ENCODE results near the gene KRT28. TPM values are rescaled to one million over a fixed set of nuclear protein-coding genes. Genes with fewer than 3 reads are reported as not detected.

KRT28 gene
- total RNA-seq, 4 donors from 2014 or later = 0.88 TPM; not detected in 3

DNA sequence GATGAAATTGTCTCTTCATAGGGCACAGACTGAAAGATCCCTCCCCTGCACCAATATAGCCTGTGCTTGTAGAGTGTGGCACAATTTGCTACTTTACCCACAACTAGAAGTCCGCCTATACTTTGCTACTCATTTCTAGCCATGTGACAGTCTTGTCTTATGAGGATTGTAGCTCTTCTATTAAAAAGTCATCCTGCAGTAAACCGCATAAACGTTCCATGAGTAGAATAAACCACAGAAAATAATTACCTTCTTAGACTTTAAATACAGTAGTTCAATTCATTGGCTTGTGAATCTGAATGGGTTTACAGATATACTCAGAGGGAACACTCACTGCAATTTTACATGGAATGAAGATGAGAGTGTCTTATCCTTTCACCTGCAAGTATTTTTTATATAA lies 21.8 kb downstream of the KRT28 start:
- Histone ChIP-seq H3K27me3 (peaks cover 0 to 4% of the 10 kb centered on the region in 2 donors), H3K27ac (no peak overlapping the region), H3K4me1 (no peaks in the 10 kb centered on the region), H3K9me3 (no peaks in the 10 kb centered on the region), H3K36me3 (no peaks in the 10 kb centered on the region), H3K4me3 (no peak overlapping the region)
- DNase-seq = no peak
- TF ChIP-seq, protein P1, sequence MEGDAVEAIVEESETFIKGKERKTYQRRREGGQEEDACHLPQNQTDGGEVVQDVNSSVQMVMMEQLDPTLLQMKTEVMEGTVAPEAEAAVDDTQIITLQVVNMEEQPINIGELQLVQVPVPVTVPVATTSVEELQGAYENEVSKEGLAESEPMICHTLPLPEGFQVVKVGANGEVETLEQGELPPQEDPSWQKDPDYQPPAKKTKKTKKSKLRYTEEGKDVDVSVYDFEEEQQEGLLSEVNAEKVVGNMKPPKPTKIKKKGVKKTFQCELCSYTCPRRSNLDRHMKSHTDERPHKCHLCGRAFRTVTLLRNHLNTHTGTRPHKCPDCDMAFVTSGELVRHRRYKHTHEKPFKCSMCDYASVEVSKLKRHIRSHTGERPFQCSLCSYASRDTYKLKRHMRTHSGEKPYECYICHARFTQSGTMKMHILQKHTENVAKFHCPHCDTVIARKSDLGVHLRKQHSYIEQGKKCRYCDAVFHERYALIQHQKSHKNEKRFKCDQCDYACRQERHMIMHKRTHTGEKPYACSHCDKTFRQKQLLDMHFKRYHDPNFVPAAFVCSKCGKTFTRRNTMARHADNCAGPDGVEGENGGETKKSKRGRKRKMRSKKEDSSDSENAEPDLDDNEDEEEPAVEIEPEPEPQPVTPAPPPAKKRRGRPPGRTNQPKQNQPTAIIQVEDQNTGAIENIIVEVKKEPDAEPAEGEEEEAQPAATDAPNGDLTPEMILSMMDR (IDR thresholded peaks at IDR 0.05) = no peak
- no peak for TF ChIP-seq POLR2A (IDR thresholded peaks at IDR 0.05)

DNA sequence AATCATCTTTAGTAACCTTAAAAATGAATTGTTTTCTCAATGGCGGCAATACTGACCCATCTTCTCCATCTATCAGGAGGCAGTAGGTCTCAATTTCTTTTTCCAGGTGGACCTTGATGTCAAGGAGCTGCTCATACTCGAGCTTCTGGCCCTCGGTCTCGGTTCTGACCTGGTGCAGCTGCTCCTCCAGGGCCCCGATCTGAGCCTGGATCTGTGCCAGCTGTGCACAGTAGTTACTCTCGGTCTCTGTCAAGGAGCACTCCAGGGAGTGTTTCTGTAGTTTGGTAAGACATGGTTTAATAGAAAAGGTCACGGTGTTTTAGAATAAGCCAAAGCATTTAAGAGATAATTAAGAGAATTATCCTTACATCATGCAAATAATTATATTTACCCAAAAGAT lies 22.3 kb downstream of the KRT28 start:
- TF ChIP-seq, protein P1 (IDR thresholded peaks at IDR 0.05) = no peak
- TF ChIP-seq POLR2A (IDR thresholded peaks at IDR 0.05) = no peak
- Histone ChIP-seq H3K27me3 (peaks cover 0 to 4% of the 10 kb centered on the region in 2 donors), H3K4me3 (no peak overlapping the region), H3K4me1 (no peaks in the 10 kb centered on the region), H3K9me3 (no peaks in the 10 kb centered on the region), H3K27ac (no peak overlapping the region), H3K36me3 (no peaks in the 10 kb centered on the region)
- DNase-seq = no peak

DNA sequence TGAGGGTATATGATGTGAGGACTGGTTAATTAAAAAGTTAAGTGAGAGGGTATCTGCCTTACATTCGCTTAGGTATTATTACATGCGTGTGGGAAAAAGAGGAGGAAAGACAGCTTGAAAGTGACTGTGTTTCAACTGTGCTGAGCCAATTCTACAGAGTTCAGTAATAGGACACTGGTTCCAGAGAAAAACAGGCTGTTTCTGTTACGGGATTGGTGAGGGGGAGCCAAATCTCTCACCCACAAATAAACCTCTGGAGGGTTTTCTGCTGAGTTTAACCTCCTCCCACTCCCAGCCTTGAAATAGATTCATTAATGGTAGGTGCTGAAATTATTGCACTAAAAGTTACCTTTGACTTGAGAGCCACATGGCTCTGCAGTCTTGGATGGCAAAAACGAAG lies 23.8 kb downstream of the KRT28 start:
- Histone ChIP-seq H3K9me3 (no peaks in the 10 kb centered on the region), H3K27me3 (peaks cover 0 to 4% of the 10 kb centered on the region in 2 donors), H3K4me3 (no peak overlapping the region), H3K4me1 (no peaks in the 10 kb centered on the region), H3K36me3 (no peaks in the 10 kb centered on the region), H3K27ac (no peak overlapping the region)
- DNase-seq = no peak
- TF ChIP-seq, protein P1 (IDR thresholded peaks at IDR 0.05) = no peak
- no peak for TF ChIP-seq POLR2A (IDR thresholded peaks at IDR 0.05)

DNA sequence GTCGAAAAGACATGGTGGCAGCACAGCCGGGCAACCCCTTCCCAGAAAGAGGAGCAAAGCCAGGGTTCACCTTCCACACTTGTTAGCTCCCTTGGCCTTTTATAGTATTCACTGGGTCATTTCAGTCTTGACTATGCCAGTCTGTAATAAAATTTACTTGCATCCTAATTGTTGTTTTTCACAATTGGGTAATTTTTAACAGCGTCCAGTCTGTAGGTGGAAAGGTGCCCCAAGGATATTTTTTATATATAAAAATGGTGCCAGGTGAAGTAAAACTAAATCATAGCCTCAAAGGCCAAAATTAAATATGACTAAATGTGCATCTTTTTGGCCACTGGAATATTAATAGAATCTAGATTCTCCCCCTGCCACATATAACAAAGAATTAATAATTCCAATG lies 27.7 kb downstream of the KRT28 start, which contains the start of gene KRT26:
Gene KRT26, minus strand, starts transcription at position 101 of the 400 bp plus-strand sequence. Its CDS starts 88 bp downstream, at position 13.
- Histone ChIP-seq H3K27ac (no peak within 1 kb of the TSS), H3K4me1 (no peaks in the 10 kb centered on the region), H3K36me3 (no peaks in the 10 kb centered on the region), H3K4me3 (no peak within 1 kb of the TSS), H3K9me3 (no peaks in the 10 kb centered on the region), H3K27me3 (no peaks in the 10 kb centered on the region)
- no peak for DNase-seq
- TF ChIP-seq POLR2A (IDR thresholded peaks at IDR 0.05) = no peak
- TF ChIP-seq, protein P1 (IDR thresholded peaks at IDR 0.05) = no peak

DNA sequence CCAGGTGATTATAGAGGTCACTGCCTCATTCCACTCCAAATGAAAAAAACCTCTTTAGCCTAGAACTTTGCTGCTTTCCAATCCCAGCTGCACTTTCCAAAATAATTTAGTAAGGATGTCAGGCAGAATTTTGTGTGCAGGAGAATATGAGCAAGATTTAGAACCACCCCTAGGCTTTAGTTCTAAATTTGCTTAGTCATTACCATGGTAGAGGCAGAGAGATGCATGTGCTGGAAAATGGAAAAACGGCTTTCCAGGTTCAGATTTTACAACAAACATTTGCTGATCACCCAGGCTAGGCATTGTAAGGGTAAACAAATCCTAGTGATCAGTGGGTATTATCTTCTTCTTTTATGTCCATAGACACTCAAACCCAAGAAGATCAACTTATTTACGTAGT lies 34.1 kb downstream of the KRT28 start:
- peaks cover 0 to 12% (median 3%) of the 10 kb centered on the region in 4 donors for H3K9me3 ChIP-seq
- no peak overlapping the region for H3K27ac ChIP-seq
- DNase-seq = no peak
- H3K4me1 ChIP-seq = no peaks in the 10 kb centered on the region
- H3K36me3 ChIP-seq = no peaks in the 10 kb centered on the region
- no peaks in the 10 kb centered on the region for H3K27me3 ChIP-seq
- no peak overlapping the region for H3K4me3 ChIP-seq
- TF ChIP-seq, protein P1 (IDR thresholded peaks at IDR 0.05) = no peak
- TF ChIP-seq POLR2A (IDR thresholded peaks at IDR 0.05) = no peak

DNA sequence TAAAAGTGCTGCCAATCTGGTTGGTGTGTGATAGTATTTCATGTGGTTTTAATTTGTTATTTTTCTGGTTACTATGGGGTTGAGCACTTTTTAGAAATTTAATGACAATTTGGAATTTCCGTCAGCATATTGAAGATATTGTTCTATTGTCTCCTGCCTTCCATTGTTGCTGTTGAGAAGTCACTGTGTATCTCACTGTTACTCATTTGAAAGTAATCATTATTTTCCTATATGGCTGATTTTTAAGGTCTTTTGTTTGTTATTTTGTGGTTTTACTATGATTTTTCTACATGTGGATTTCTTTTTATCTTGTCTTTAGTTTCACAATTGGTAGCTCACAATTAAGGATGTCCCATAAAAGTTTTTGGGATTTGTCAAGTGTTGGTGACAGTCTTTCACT lies 36.0 kb downstream of the KRT28 start:
- no peak overlapping the region for H3K27ac ChIP-seq
- H3K9me3 ChIP-seq = peaks cover 0 to 13% (median 6%) of the 10 kb centered on the region in 4 donors
- DNase-seq = no peak
- no peaks in the 10 kb centered on the region for H3K4me1 ChIP-seq
- H3K36me3 ChIP-seq = no peaks in the 10 kb centered on the region
- no peaks in the 10 kb centered on the region for H3K27me3 ChIP-seq
- no peak overlapping the region for H3K4me3 ChIP-seq
- TF ChIP-seq POLR2A (IDR thresholded peaks at IDR 0.05) = no peak
- TF ChIP-seq, protein P1 (IDR thresholded peaks at IDR 0.05) = no peak
